OCI-M2 (cell line): ENCODE measurements around the gene PSD4.
"Not testable (repeated sequence)": the region's sequence is repeated elsewhere in the genome, so short reads cannot be mapped to it uniquely, and the experiment has no call there.

Experiments used
- DNase-seq: peaks from one replicate; lab custom pipeline; 2025; ENCODE audit not compliant: unreplicated experiment; lab: John Stamatoyannopoulos, UW

Gene PSD4

GRCh38 chr2:113220970-113221708, 47.4 kb downstream of the PSD4 start:
- DNase-seq: no peak

- no peak for DNase-seq
Measured at GRCh38 chr2:113221846-113222245, 48.1 kb downstream of the PSD4 start.

- DNase-seq: no peak
Measured at GRCh38 chr2:113223813-113224212, 50.0 kb downstream of the PSD4 start.

- no peak for DNase-seq
Measured at GRCh38 chr2:113224647-113225236, 51.0 kb downstream of the PSD4 start.

GRCh38 chr2:113225263-113226259, 51.8 kb downstream of the PSD4 start:
- no peak for DNase-seq

- DNase-seq: no peak
Measured at GRCh38 chr2:113226462-113226861, 52.7 kb downstream of the PSD4 start.

- no peak for DNase-seq
Measured at GRCh38 chr2:113227290-113227689, 53.5 kb downstream of the PSD4 start.

GRCh38 chr2:113227698-113228097, 53.9 kb downstream of the PSD4 start:
- no peak for DNase-seq

- DNase-seq: no peak
Measured at GRCh38 chr2:113228351-113228750, 54.6 kb downstream of the PSD4 start.

GRCh38 chr2:113228991-113229716, 55.4 kb downstream of the PSD4 start:
- DNase-seq: no peak

GRCh38 chr2:113229795-113230194, 56.0 kb downstream of the PSD4 start:
- DNase-seq: no peak

- DNase-seq: no peak
Measured at GRCh38 chr2:113230531-113230930, 56.8 kb downstream of the PSD4 start.

- DNase-seq: no peak
Measured at GRCh38 chr2:113231064-113231463, 57.3 kb downstream of the PSD4 start.

GRCh38 chr2:113232123-113232522, 58.4 kb downstream of the PSD4 start:
- no peak for DNase-seq

- no peak for DNase-seq
Measured at GRCh38 chr2:113232740-113233139, 59.0 kb downstream of the PSD4 start.

GRCh38 chr2:113233593-113234550, 60.1 kb downstream of the PSD4 start:
- DNase-seq: no peak

GRCh38 chr2:113234721-113235346, 61.1 kb downstream of the PSD4 start:
- no peak for DNase-seq

- not testable (repeated sequence) for DNase-seq
Measured at GRCh38 chr2:113235347-113236226, 61.8 kb downstream of the PSD4 start.
